HPDE6-E6E7 (cell line): ENCODE measurements around the gene FAM199X.
A peak's percentile ranks its signal among the peaks of the same experiment; 100 is the strongest.
"Not testable (repeated sequence)": the region's sequence is repeated elsewhere in the genome, so short reads cannot be mapped to it uniquely, and the experiment has no call there.

Experiments
- DNase-seq: peaks from one replicate; pipeline ENCODE4 v3.0.0; 2011; ENCODE audit warnings: missing footprints; ENCODE audit errors: extremely low spot score

FAM199X gene

GRCh38 chrX:104189837-104190236, 23.6 kb downstream of the FAM199X start:
- no peak for DNase-seq

- no peak for DNase-seq
These were observed 27.2 kb downstream of the FAM199X start for GRCh38 chrX:104193485-104193884.

DNA sequence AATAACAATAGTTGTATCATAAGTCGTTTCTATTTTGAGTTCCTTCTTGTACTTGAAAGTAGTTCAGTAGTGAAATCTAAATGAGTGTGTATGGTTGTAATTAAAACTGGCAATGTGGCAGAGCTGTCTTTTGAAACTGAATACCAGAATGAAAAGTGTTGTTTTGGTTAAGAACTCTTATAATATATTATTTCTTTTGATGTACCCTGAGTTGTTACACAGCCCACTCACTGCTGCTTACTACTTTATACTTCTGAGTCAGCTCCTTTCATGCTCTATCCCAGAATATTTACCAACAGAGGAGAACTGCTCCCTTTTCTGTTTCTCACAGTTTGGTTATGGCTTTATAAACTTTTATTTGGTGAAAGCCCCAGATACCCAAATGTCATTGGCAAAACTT, 28.8 kb downstream of the FAM199X start:
- DNase-seq, result no peak

GRCh38 chrX:104195489-104196084, 29.3 kb downstream of the FAM199X start:
- DNase-seq, result peak; percentile 4

DNA sequence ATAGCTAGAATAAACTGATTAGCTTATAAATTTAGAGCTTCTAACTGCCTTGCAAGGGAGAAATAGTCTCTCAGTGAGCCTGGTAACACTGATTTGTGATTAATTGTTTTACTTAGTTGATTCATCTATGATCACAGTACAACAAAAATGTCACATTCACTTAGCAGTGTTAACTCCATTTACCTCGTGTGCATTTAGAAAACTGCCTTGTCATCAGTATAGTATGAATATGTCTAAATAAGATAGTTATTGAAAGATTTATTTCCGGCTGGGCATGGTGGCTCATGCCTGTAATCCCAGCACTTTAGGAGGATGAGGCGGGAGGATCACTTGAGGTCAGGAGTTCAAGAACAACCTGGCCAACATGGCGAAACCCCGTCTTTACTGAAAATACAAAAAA, 39.3 kb downstream of the FAM199X start:
- no peak for DNase-seq

DNA sequence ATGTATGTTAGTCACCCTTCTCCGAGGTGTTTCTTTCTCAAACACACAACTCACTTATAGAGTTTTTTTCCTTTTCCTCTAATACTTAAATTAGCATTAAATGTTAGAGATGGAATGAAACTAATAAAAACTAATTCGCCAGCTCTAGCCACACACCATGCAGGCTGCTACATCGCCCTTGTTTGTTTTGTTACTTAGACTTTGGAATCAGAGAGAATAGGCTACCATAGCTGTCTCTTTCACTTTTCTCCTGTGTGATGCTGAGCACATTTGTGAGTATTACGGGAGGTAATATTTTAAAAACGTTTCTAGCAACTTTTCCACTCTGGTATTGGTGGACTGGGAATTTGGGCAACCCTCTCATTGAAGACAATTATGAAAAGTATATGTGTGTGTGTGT, 44.9 kb downstream of the FAM199X start:
- DNase-seq, result no peak

GRCh38 chrX:104230060-104230459, 63.8 kb downstream of the FAM199X start:
- not testable (repeated sequence) for DNase-seq
